ENCODE results near the gene CLC. TPM values are rescaled to one million over a fixed set of nuclear protein-coding genes. Genes with fewer than 3 reads are reported as not detected.
"Not testable (repeated sequence)": the region's sequence is repeated elsewhere in the genome, so short reads cannot be mapped to it uniquely, and the experiment has no call there.

The CLC gene
- total and polyA plus RNA-seq, 4 donors: 0.30 to 4.6 (median 1.1) TPM

GRCh38 chr19:39696387-39696786 is 41.4 kb downstream of the CLC start:
- ATAC-seq (ENCODE audit: insufficient read depth, low FRiP score) (no peak), DNase-seq (no peak)
- peaks cover 0 to 2% (median 0%) of the 10 kb centered on the region in 4 donors for H3K9me3 ChIP-seq (ENCODE audit: control insufficient read depth in 4 of 4, insufficient read depth in 3 of 4, low read length in 3 of 4)
- H3K4me3 ChIP-seq: no peak overlapping the region
- TF ChIP-seq CTCF (IDR thresholded peaks at IDR 0.05; ENCODE audit: control extremely low read depth, extremely low read depth): no peak
- no peaks in the 10 kb centered on the region for H3K36me3 ChIP-seq (ENCODE audit: control insufficient read depth in 4 of 4, insufficient read depth in 4 of 4, low read length in 4 of 4)
- no peak overlapping the region for H3K9ac ChIP-seq (ENCODE audit: insufficient read depth in 1 of 2, low read length in 2 of 2)
- peaks cover 0 to 17% (median 7%) of the 10 kb centered on the region in 3 donors for H3K27me3 ChIP-seq (ENCODE audit: control insufficient read depth in 3 of 3, insufficient read depth in 3 of 3, low read length in 2 of 3)
- H3K4me1 ChIP-seq (ENCODE audit: control insufficient read depth in 5 of 5, insufficient read depth in 5 of 5, low read length in 5 of 5): no peaks in the 10 kb centered on the region
- 71 to 77% methylated on average over 2 of the region's 2 CpGs for WGBS, 2 donors
- no peak overlapping the region for H3K27ac ChIP-seq (ENCODE audit: low read depth in 1 of 2, low read length in 1 of 2)

GRCh38 chr19:39695759-39696158 is 42.1 kb downstream of the CLC start:
- no peaks in the 10 kb centered on the region for H3K4me1 ChIP-seq (ENCODE audit: control insufficient read depth in 5 of 5, insufficient read depth in 5 of 5, low read length in 5 of 5)
- 68 to 76% methylated on average over 2 of the region's 2 CpGs for WGBS, 2 donors

GRCh38 chr19:39692822-39693221 is 45.0 kb downstream of the CLC start:
- TF ChIP-seq CTCF (IDR thresholded peaks at IDR 0.05; ENCODE audit: control extremely low read depth, extremely low read depth): no peak
- no peak overlapping the region for H3K27ac ChIP-seq (ENCODE audit: low read depth in 1 of 2, low read length in 1 of 2)
- no peak overlapping the region for H3K9ac ChIP-seq (ENCODE audit: insufficient read depth in 1 of 2, low read length in 2 of 2)
- H3K27me3 ChIP-seq (ENCODE audit: control insufficient read depth in 3 of 3, insufficient read depth in 3 of 3, low read length in 2 of 3): peaks cover 0 to 17% (median 3%) of the 10 kb centered on the region in 3 donors
- no peak overlapping the region for H3K4me3 ChIP-seq
- H3K9me3 ChIP-seq (ENCODE audit: control insufficient read depth in 4 of 4, insufficient read depth in 3 of 4, low read length in 3 of 4): peaks cover 0 to 8% (median 1%) of the 10 kb centered on the region in 4 donors
- ATAC-seq (ENCODE audit: insufficient read depth, low FRiP score) (no peak), DNase-seq (no peak)
- H3K4me1 ChIP-seq (ENCODE audit: control insufficient read depth in 5 of 5, insufficient read depth in 5 of 5, low read length in 5 of 5): no peaks in the 10 kb centered on the region
- WGBS, 2 donors: 76 to 77% methylated on average over 1 of the region's 1 CpG
- no peaks in the 10 kb centered on the region for H3K36me3 ChIP-seq (ENCODE audit: control insufficient read depth in 4 of 4, insufficient read depth in 4 of 4, low read length in 4 of 4)

More at GRCh38 chr19:39695759-39696158, 42.1 kb downstream of the CLC start:
- peaks cover 0 to 2% (median 0%) of the 10 kb centered on the region in 4 donors for H3K9me3 ChIP-seq (ENCODE audit: control insufficient read depth in 4 of 4, insufficient read depth in 3 of 4, low read length in 3 of 4)
- H3K4me3 ChIP-seq: no peak overlapping the region
- H3K9ac ChIP-seq (ENCODE audit: insufficient read depth in 1 of 2, low read length in 2 of 2): no peak overlapping the region
- TF ChIP-seq CTCF (IDR thresholded peaks at IDR 0.05; ENCODE audit: control extremely low read depth, extremely low read depth): no peak
- no peak overlapping the region for H3K27ac ChIP-seq (ENCODE audit: low read depth in 1 of 2, low read length in 1 of 2)
- ATAC-seq (ENCODE audit: insufficient read depth, low FRiP score) (no peak), DNase-seq (no peak)
- H3K36me3 ChIP-seq (ENCODE audit: control insufficient read depth in 4 of 4, insufficient read depth in 4 of 4, low read length in 4 of 4): no peaks in the 10 kb centered on the region
- H3K27me3 ChIP-seq (ENCODE audit: control insufficient read depth in 3 of 3, insufficient read depth in 3 of 3, low read length in 2 of 3): peaks cover 0 to 17% (median 7%) of the 10 kb centered on the region in 3 donors

GRCh38 chr19:39692166-39692565 is 45.7 kb downstream of the CLC start:
- Histone ChIP-seq H3K4me1 (ENCODE audit: control insufficient read depth in 5 of 5, insufficient read depth in 5 of 5, low read length in 5 of 5) (no peaks in the 10 kb centered on the region), H3K4me3 (no peak overlapping the region), H3K9ac (ENCODE audit: insufficient read depth in 1 of 2, low read length in 2 of 2) (no peak overlapping the region), H3K9me3 (ENCODE audit: control insufficient read depth in 4 of 4, insufficient read depth in 3 of 4, low read length in 3 of 4) (peaks cover 0 to 8% (median 1%) of the 10 kb centered on the region in 4 donors), H3K27ac (ENCODE audit: low read depth in 1 of 2, low read length in 1 of 2) (no peak overlapping the region), H3K36me3 (ENCODE audit: control insufficient read depth in 4 of 4, insufficient read depth in 4 of 4, low read length in 4 of 4) (no peaks in the 10 kb centered on the region), H3K27me3 (ENCODE audit: control insufficient read depth in 3 of 3, insufficient read depth in 3 of 3, low read length in 2 of 3) (peaks cover 0 to 13% (median 3%) of the 10 kb centered on the region in 3 donors)
- no peak for ATAC-seq (ENCODE audit: insufficient read depth, low FRiP score)
- WGBS, 2 donors: 79 to 89% methylated on average over 3 of the region's 3 CpGs
- DNase-seq: no peak
- TF ChIP-seq CTCF (IDR thresholded peaks at IDR 0.05; ENCODE audit: control extremely low read depth, extremely low read depth): no peak

- not testable (repeated sequence) for H3K36me3 ChIP-seq (ENCODE audit: control insufficient read depth in 4 of 4, insufficient read depth in 4 of 4, low read length in 4 of 4); ATAC-seq (ENCODE audit: insufficient read depth, low FRiP score); H3K4me3 ChIP-seq; H3K27me3 ChIP-seq (ENCODE audit: control insufficient read depth in 3 of 3, insufficient read depth in 3 of 3, low read length in 2 of 3); H3K9me3 ChIP-seq (ENCODE audit: control insufficient read depth in 4 of 4, insufficient read depth in 3 of 4, low read length in 3 of 4); H3K9ac ChIP-seq (ENCODE audit: insufficient read depth in 1 of 2, low read length in 2 of 2); H3K4me1 ChIP-seq (ENCODE audit: control insufficient read depth in 5 of 5, insufficient read depth in 5 of 5, low read length in 5 of 5); H3K27ac ChIP-seq (ENCODE audit: low read depth in 1 of 2, low read length in 1 of 2); DNase-seq
- WGBS, 2 donors: 64 to 78% methylated on average over 4 of the region's 4 CpGs
Observed at GRCh38 chr19:39688637-39689036, 49.2 kb downstream of the CLC start.

Measured in lung (tissue), 12 donors.